Stimulated activated memory B cell treated with anti-CD40 and anti-IgM and Interleukin-4, amounts not matched to agents 10 μg/mL and 1 μg/mL and 100 μg/mL, for 72 hours (primary cell): ENCODE measurements around the gene ENTPD1.
A peak's percentile ranks its signal among the peaks of the same experiment; 100 is the strongest.
"Not testable (repeated sequence)": the region's sequence is repeated elsewhere in the genome, so short reads cannot be mapped to it uniquely, and the experiment has no call there.

Experiments
- ATAC-seq: fragments of 150-1000 bp; cut with Tn5 transposase; 2 replicates; pipeline ENCODE4 v1.10.0; 2021
- H3K27ac Mint-ChIP-seq: one replicate; pipeline ENCODE4 v1.8.0; 2022; ENCODE audit warnings: mild to moderate bottlenecking, mixed read lengths
- H3K27me3 Mint-ChIP-seq: one replicate; pipeline ENCODE4 v1.8.0; 2022; ENCODE audit warnings: mixed read lengths
- H3K36me3 Mint-ChIP-seq: one replicate; pipeline ENCODE4 v1.8.0; 2022; ENCODE audit warnings: mixed read lengths
- H3K4me1 Mint-ChIP-seq: one replicate; pipeline ENCODE4 v1.8.0; 2022; ENCODE audit warnings: mixed read lengths
- H3K4me3 Mint-ChIP-seq: one replicate; pipeline ENCODE4 v1.8.0; 2022; ENCODE audit warnings: mild to moderate bottlenecking, moderate library complexity, mixed read lengths
- H3K9me3 Mint-ChIP-seq: one replicate; pipeline ENCODE4 v1.8.0; 2022; ENCODE audit warnings: mixed read lengths

The ENTPD1 gene

GRCh38 chr10:95874783-95875182 is 118.8 kb downstream of the ENTPD1 start:
- Mint-ChIP-seq H3K4me1 (peaks cover 15% of the 10 kb centered on the region), H3K36me3 (peaks cover 55% of the 10 kb centered on the region)
- not testable (repeated sequence) for ATAC-seq, H3K27ac Mint-ChIP-seq, H3K27me3 Mint-ChIP-seq, H3K9me3 Mint-ChIP-seq, H3K4me3 Mint-ChIP-seq

GRCh38 chr10:95876756-95877155 is 120.8 kb downstream of the ENTPD1 start:
- no peak overlapping the region for H3K4me3 Mint-ChIP-seq
- ATAC-seq: no peak
- H3K9me3 Mint-ChIP-seq: peaks cover 8% of the 10 kb centered on the region
- H3K27ac Mint-ChIP-seq: no peak overlapping the region
- no peaks in the 10 kb centered on the region for H3K27me3 Mint-ChIP-seq
- H3K36me3 Mint-ChIP-seq: peaks cover 55% of the 10 kb centered on the region
- H3K4me1 Mint-ChIP-seq: peaks cover 21% of the 10 kb centered on the region

GRCh38 chr10:95877881-95878280 is 121.9 kb downstream of the ENTPD1 start:
- H3K4me1 Mint-ChIP-seq: peaks cover 21% of the 10 kb centered on the region
- H3K9me3 Mint-ChIP-seq: peaks cover 8% of the 10 kb centered on the region
- H3K36me3 Mint-ChIP-seq: peaks cover 49% of the 10 kb centered on the region
- peak; percentile 60 for ATAC-seq
- H3K27me3 Mint-ChIP-seq: no peaks in the 10 kb centered on the region
- H3K4me3 Mint-ChIP-seq: no peak overlapping the region
- no peak overlapping the region for H3K27ac Mint-ChIP-seq

- peak; percentile 16 for ATAC-seq
Observed at GRCh38 chr10:95880704-95881103, 124.7 kb downstream of the ENTPD1 start.

GRCh38 chr10:95881316-95881715 is 125.4 kb downstream of the ENTPD1 start:
- Mint-ChIP-seq H3K4me3 (no peak overlapping the region), H3K9me3 (no peaks in the 10 kb centered on the region), H3K27ac (no peak overlapping the region), H3K4me1 (peaks cover 12% of the 10 kb centered on the region), H3K27me3 (no peaks in the 10 kb centered on the region), H3K36me3 (peaks cover 17% of the 10 kb centered on the region)
- no peak for ATAC-seq

More at GRCh38 chr10:95880704-95881103, 124.7 kb downstream of the ENTPD1 start:
- no peaks in the 10 kb centered on the region for H3K9me3 Mint-ChIP-seq
- no peaks in the 10 kb centered on the region for H3K27me3 Mint-ChIP-seq
- peaks cover 21% of the 10 kb centered on the region for H3K36me3 Mint-ChIP-seq
- H3K4me3 Mint-ChIP-seq: no peak overlapping the region
- H3K4me1 Mint-ChIP-seq: peaks cover 12% of the 10 kb centered on the region
- H3K27ac Mint-ChIP-seq: no peak overlapping the region

- no peak overlapping the region for H3K4me3 Mint-ChIP-seq
- no peak overlapping the region for H3K27ac Mint-ChIP-seq
- H3K27me3 Mint-ChIP-seq: no peaks in the 10 kb centered on the region
- H3K36me3 Mint-ChIP-seq: peaks cover 53% of the 10 kb centered on the region
- no peaks in the 10 kb centered on the region for H3K9me3 Mint-ChIP-seq
- no peak for ATAC-seq
- H3K4me1 Mint-ChIP-seq: no peaks in the 10 kb centered on the region
Observed at GRCh38 chr10:95889830-95890229, 133.9 kb downstream of the ENTPD1 start.

- ATAC-seq: no peak
- Mint-ChIP-seq H3K27ac (peak overlapping the region; percentile 83), H3K4me1 (peaks cover 14% of the 10 kb centered on the region), H3K27me3 (no peaks in the 10 kb centered on the region), H3K9me3 (no peaks in the 10 kb centered on the region), H3K36me3 (peaks cover 64% of the 10 kb centered on the region), H3K4me3 (no peak overlapping the region)
Observed at GRCh38 chr10:95896071-95896850, 140.3 kb downstream of the ENTPD1 start.

- H3K36me3 Mint-ChIP-seq, H3K27me3 Mint-ChIP-seq, H3K27ac Mint-ChIP-seq, H3K9me3 Mint-ChIP-seq, ATAC-seq: not testable (repeated sequence)
- peaks cover 14% of the 10 kb centered on the region for H3K4me1 Mint-ChIP-seq
- H3K4me3 Mint-ChIP-seq: peak overlapping the region; percentile 13
Observed at GRCh38 chr10:95905897-95906580, 150.1 kb downstream of the ENTPD1 start.

- peaks cover 4% of the 10 kb centered on the region for H3K36me3 Mint-ChIP-seq
- no peaks in the 10 kb centered on the region for H3K27me3 Mint-ChIP-seq
- peaks cover 2% of the 10 kb centered on the region for H3K9me3 Mint-ChIP-seq
- ATAC-seq: peak; percentile 46
- H3K4me1 Mint-ChIP-seq: peaks cover 14% of the 10 kb centered on the region
- peak overlapping the region; percentile 98 for H3K4me3 Mint-ChIP-seq
- peak overlapping the region; percentile 94 for H3K27ac Mint-ChIP-seq
Observed at GRCh38 chr10:95906677-95907455, 150.9 kb downstream of the ENTPD1 start.

GRCh38 chr10:95907456-95908253 is 151.7 kb downstream of the ENTPD1 start, which contains the start of gene CC2D2B:
TSS of gene CC2D2B (plus strand) at chr10:95907975. CDS start at chr10:95911324, 3,349 bp downstream.
- H3K36me3 Mint-ChIP-seq: peaks cover 4% of the 10 kb centered on the region
- peak within 1 kb of the TSS; percentile 94 for H3K27ac Mint-ChIP-seq
- peaks cover 2% of the 10 kb centered on the region for H3K9me3 Mint-ChIP-seq
- H3K4me1 Mint-ChIP-seq: peaks cover 14% of the 10 kb centered on the region
- H3K27me3 Mint-ChIP-seq: no peaks in the 10 kb centered on the region
- H3K4me3 Mint-ChIP-seq: peak within 1 kb of the TSS; percentile 98
- ATAC-seq: peak; percentile 97

- H3K4me1 Mint-ChIP-seq: peaks cover 14% of the 10 kb centered on the region
- no peak overlapping the region for H3K27ac Mint-ChIP-seq
- H3K36me3 Mint-ChIP-seq: peaks cover 4% of the 10 kb centered on the region
- H3K4me3 Mint-ChIP-seq: no peak overlapping the region
- peaks cover 2% of the 10 kb centered on the region for H3K9me3 Mint-ChIP-seq
- no peak for ATAC-seq
- H3K27me3 Mint-ChIP-seq: no peaks in the 10 kb centered on the region
Observed at GRCh38 chr10:95908450-95908849, 152.5 kb downstream of the ENTPD1 start.

GRCh38 chr10:95909561-95909960 is 153.6 kb downstream of the ENTPD1 start:
- Mint-ChIP-seq H3K9me3 (peaks cover 2% of the 10 kb centered on the region), H3K27me3 (no peaks in the 10 kb centered on the region), H3K27ac (no peak overlapping the region), H3K4me3 (no peak overlapping the region), H3K36me3 (peaks cover 4% of the 10 kb centered on the region), H3K4me1 (peaks cover 14% of the 10 kb centered on the region)
- ATAC-seq: no peak

- not testable (repeated sequence) for H3K4me1 Mint-ChIP-seq, H3K27me3 Mint-ChIP-seq, ATAC-seq, H3K36me3 Mint-ChIP-seq, H3K9me3 Mint-ChIP-seq, H3K4me3 Mint-ChIP-seq, H3K27ac Mint-ChIP-seq
Observed at GRCh38 chr10:95916039-95916438, 160.1 kb downstream of the ENTPD1 start.
